Adipocyte (in vitro differentiated cells): ENCODE results near the gene RIN3.

Experiments
- DNase-seq: peaks from one replicate; pipeline ENCODE4 v3.0.0-alpha.2; 2015; ENCODE audit warnings: low read depth
- H3K27me3 ChIP-seq: replicated peaks from 2 replicates; pipeline ENCODE4 v1.7.0; 2013; ENCODE audit warnings: mild to moderate bottlenecking, low read length, moderate library complexity; ENCODE audit not compliant: control insufficient read depth, insufficient read depth
- H3K36me3 ChIP-seq: 2 replicates; pipeline ENCODE4 v1.7.0; 2013; ENCODE audit warnings: low read length, mild to moderate bottlenecking, moderate library complexity; ENCODE audit not compliant: control insufficient read depth, insufficient read depth, severe bottlenecking
- H3K4me1 ChIP-seq: 2 replicates; pipeline ENCODE4 v1.7.0; 2013; ENCODE audit warnings: mild to moderate bottlenecking, low read length, moderate library complexity; ENCODE audit not compliant: control insufficient read depth, insufficient read depth
- H3K4me3 ChIP-seq: 2 replicates; pipeline ENCODE4 v1.7.0; 2013; ENCODE audit warnings: mild to moderate bottlenecking, low read length, moderate library complexity
- H3K9ac ChIP-seq: 2 replicates; pipeline ENCODE4 v1.7.0; 2013; ENCODE audit warnings: mild to moderate bottlenecking, low read length, moderate library complexity
- H3K9me3 ChIP-seq: 2 replicates; pipeline ENCODE4 v1.7.0; 2013; ENCODE audit warnings: mild to moderate bottlenecking, low read length, moderate library complexity; ENCODE audit not compliant: control insufficient read depth

The RIN3 gene

DNA sequence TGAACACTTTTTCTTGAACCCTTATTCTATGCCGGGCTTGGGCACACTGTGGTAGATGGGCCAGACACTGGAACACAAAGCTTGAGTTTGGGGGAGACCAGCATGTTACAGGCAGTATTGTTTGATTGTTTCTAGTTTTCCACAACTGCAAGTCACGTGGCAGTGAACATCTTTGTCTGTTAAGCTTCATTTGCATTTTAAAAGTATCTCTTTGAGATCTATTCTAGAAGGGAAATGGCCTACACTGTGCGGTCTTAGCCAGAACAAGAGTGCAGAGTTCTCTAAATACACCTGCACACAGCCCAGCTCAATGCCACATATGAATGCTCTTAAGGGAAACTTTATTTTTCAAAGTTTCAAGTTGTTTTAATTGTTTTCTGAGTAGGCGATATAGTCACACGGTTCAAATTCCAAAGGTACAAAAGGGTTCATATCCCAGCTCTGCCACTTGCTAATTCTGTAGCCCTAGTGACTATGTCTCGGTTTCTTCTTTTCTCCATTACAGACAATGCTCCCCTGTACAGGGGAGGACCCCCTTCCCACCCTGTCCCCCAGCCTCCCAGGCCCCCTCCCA is 24.9 kb downstream of the RIN3 start:
- Histone ChIP-seq H3K9ac (no peak overlapping the region), H3K4me3 (no peak overlapping the region), H3K36me3 (no peaks in the 10 kb centered on the region), H3K9me3 (no peaks in the 10 kb centered on the region), H3K27me3 (no peaks in the 10 kb centered on the region), H3K4me1 (peaks cover 24% of the 10 kb centered on the region)
- DNase-seq = no peak

DNA sequence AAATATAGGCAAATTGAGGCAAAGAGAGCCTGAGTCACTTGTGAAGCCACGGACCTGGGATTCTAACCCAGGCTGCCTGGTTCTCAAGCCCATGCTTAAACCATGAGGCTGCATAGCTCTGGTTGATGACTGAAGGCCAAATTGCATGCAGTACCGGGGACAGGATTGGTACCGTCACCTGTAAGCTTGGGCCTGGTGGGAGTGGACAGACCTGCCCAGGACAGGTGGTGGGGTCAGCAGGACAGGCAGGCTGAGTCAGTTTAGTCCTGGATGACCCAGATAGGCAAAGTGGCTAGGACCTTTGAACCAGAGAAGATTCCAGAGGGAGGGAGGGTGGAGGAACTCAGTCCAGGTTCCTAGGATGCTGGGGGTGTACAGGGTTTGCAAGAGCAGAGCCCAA is 25.8 kb downstream of the RIN3 start:
- H3K4me3 ChIP-seq = no peak overlapping the region
- no peaks in the 10 kb centered on the region for H3K27me3 ChIP-seq
- no peaks in the 10 kb centered on the region for H3K9me3 ChIP-seq
- peaks cover 24% of the 10 kb centered on the region for H3K4me1 ChIP-seq
- no peak for DNase-seq
- H3K9ac ChIP-seq = peak overlapping the region; percentile 47
- H3K36me3 ChIP-seq = no peaks in the 10 kb centered on the region

DNA sequence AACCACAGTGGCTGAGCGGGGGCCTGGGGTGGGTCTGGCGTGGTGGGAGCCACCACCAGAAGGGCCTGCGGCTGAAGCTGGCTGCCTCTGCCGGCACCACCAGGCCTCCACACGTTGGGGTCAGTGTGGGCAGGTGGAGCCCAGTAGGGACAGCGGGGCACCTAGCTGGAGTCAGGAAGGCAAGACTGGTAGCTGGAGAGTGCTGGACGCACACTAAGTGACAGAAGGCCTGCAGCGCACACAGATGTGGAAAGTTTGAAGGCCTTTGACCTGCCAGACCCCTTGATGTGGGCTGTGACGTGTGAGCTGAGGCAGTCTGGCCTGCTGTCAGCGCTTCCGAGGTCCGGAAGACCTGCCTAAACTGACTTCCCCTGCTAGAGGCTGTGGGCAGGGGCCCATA is 26.3 kb downstream of the RIN3 start:
- H3K4me3 ChIP-seq = no peak overlapping the region
- no peaks in the 10 kb centered on the region for H3K9me3 ChIP-seq
- no peaks in the 10 kb centered on the region for H3K36me3 ChIP-seq
- no peak for DNase-seq
- H3K4me1 ChIP-seq = peaks cover 24% of the 10 kb centered on the region
- no peaks in the 10 kb centered on the region for H3K27me3 ChIP-seq
- peak overlapping the region; percentile 47 for H3K9ac ChIP-seq

DNA sequence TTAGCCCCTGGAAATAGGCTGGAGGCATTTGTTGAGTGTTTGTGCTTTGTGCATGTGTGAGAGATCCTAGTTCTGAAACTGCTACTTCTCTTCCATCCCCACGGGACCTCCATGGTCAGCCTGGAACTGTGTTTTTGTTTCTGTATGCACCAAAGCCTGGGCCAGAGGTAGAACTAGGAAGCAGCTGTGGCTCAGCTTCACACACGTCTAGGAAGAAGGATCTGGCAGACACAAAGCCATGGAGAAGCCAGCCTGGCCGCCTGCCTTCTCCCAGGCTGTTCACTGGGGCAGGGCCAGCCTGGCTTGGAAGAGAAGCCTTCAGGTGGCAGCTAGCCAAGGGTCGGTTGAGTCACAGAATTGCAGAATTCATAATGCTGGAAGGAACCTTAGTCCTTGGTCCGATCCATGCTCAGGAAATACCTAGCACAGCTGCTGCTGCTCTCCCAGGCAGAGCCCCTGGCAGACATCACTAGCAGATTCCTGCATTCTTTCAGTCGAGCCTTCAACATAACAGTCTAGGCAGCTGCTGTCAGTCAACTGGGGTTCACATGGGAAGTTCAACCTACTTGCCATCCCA is 27.0 kb downstream of the RIN3 start:
- Histone ChIP-seq H3K4me3 (peak overlapping the region; percentile 31), H3K4me1 (peaks cover 24% of the 10 kb centered on the region), H3K27me3 (no peaks in the 10 kb centered on the region), H3K9me3 (no peaks in the 10 kb centered on the region), H3K9ac (peak overlapping the region; percentile 47), H3K36me3 (no peaks in the 10 kb centered on the region)
- DNase-seq = peak; percentile 99

DNA sequence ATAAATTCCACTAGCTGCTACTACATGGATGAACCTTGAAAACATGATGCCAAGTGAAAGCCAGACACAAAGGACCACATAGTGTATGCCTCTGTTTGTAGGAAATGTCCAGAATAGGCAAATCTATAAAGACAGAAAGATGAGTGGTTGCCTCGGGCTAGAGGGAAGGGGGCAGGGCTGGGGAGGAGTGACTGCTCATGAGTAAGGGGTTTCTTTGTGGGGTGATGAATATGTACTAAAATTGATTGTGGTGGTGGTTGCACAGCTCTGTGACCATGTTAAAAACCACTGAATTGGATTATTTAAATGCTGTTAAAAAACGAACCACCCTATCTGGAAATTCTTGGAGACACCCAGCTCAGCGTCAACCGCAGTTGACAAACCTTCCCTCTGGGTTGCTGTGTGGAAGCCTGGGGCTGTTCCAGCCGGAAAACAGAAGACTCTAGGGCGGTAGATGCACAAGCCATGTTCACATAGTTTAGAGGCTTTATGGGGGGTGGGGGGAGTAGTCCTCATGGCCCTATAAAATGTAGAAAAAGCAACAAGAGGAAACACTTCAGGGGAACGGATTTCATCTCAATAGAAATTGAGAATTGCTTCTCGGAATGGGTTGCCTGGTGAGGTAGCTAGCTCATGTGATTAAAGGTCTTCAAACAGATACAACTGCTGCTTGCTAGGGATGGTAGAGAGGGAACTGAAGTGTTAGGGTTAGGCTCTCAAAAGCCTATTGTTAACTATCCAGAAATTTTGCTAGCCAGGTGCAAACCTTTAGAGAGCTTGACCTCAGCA is 29.4 kb downstream of the RIN3 start:
- Histone ChIP-seq H3K9ac (no peak overlapping the region), H3K4me3 (no peak overlapping the region), H3K4me1 (peaks cover 19% of the 10 kb centered on the region), H3K9me3 (no peaks in the 10 kb centered on the region), H3K36me3 (no peaks in the 10 kb centered on the region), H3K27me3 (no peaks in the 10 kb centered on the region)
- no peak for DNase-seq

DNA sequence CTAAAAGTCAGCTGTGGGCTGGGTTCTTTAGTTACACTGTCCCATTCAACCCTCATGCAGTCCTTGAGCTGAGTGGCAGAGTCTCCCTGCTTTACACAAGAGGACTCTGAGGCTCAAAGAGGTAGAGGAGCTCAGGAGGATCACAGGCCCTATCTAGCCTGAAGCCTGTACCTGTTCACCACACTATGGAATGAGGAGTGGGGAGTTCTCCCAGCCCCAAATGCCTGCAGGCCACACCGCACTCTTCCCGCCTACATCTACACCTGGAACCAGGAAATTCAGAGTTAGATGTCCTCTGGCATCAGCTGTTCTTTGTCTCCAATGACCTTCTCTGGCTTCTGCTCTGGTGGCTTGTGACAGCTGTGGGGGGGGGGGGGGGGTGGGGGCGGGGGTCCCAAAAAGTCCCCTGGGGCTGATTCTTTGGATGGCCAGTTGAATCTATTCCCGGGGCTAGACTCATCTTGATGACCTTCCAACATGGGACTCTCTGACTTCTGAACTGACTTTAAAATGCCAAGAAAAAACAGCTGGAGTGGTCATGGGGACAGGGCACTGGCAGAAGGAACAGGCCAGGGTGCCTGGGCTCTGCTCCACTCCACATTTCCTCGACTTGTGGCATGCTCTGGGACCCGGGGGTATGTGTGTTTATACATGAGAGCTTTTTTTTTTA is 30.6 kb downstream of the RIN3 start:
- no peaks in the 10 kb centered on the region for H3K9me3 ChIP-seq
- no peak for DNase-seq
- H3K4me1 ChIP-seq = peaks cover 19% of the 10 kb centered on the region
- H3K27me3 ChIP-seq = no peaks in the 10 kb centered on the region
- H3K36me3 ChIP-seq = no peaks in the 10 kb centered on the region
- no peak overlapping the region for H3K4me3 ChIP-seq
- H3K9ac ChIP-seq = no peak overlapping the region

DNA sequence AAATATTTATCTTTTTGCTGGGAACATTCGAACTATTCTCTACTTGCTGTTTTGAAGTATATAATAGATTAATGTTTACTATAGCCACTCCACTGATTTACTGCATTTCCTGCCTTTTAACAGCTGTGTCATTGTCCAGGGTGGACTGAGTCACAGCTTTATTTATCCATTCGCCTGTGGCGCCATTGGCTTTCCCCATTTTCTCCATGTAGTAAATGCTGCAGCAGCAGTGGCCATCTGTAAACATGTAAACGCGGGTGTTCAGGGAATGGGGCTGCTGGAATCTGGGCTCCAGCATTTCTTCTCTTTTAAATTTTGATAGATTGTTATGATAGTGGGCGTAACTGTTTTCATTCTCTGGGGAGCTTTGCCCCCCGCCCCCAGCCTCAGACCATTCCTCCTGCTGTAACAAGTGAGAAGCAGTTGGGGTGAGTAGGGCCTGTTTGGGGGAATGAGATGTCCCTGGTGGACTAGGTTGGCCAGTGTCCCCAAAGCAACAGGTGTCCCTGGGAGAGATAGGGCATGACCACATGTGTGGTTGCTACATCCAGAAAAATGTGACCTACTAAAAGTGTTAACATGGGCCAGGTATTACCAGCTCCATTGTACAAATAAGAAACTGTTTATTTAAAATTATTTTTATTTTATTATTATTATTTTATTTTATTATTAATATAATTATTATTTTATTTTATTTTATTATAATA is 32.9 kb downstream of the RIN3 start:
- H3K4me3 ChIP-seq = no peak overlapping the region
- no peaks in the 10 kb centered on the region for H3K36me3 ChIP-seq
- no peaks in the 10 kb centered on the region for H3K27me3 ChIP-seq
- no peaks in the 10 kb centered on the region for H3K9me3 ChIP-seq
- no peak for DNase-seq
- peaks cover 11% of the 10 kb centered on the region for H3K4me1 ChIP-seq
- H3K9ac ChIP-seq = no peak overlapping the region

DNA sequence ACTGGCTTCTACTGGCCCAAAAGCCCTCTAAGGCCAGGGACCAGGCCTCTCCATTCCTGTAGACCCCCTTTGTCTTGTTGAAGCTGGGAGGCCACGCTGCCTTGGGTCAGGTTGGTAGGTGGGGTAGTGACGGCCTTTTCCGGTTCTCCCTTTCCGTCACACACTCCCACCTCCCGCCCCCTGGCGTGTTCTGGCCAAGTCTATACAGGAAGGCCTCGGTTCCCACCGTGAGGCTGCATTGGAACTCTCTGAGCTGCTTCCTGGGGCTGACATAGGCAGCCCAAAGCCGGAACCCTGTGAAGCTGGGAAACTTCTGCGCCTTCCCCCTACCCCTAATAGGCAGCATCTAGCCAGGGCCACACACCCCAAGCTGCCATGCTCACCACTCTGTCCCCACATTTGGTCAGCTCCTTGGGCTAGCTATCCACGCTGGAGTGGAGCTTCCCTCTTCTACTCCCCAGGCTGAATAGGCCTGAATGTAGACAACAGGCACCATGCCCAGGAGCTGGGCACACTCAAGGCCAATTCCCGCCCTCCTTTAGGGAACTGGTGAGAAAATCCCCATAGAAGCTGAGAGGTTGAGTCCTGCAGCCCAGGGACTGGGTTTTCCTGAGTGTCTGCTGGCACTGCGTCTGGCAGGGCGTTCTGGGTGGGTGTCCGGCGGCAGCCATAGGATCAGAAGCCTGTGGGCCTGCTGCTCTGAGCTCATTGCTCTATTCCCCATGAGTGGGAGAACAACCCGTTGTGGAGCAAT is 35.7 kb downstream of the RIN3 start:
- H3K4me3 ChIP-seq = no peak overlapping the region
- no peak for DNase-seq
- H3K9ac ChIP-seq = no peak overlapping the region
- no peaks in the 10 kb centered on the region for H3K36me3 ChIP-seq
- no peaks in the 10 kb centered on the region for H3K27me3 ChIP-seq
- no peaks in the 10 kb centered on the region for H3K9me3 ChIP-seq
- H3K4me1 ChIP-seq = peaks cover 24% of the 10 kb centered on the region

DNA sequence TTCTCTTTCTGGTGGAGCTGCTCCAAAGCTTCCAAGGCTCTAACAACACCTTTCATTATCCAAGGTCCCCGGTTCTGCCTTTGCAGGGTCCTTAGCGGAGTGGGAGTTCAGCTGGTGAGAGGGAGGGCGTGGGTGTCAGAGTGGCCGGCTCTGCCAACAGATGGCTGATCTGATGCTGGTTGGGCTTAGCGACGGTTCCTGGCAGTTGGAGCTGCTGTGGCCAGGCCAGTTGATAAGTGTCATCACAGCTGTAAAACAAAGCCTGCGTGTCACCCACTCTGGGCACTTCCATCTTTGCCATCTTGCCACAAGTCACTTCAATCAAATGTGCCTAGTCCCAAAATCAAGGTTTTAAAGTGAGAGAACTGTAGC is 36.3 kb downstream of the RIN3 start:
- Histone ChIP-seq H3K9ac (no peak overlapping the region), H3K27me3 (no peaks in the 10 kb centered on the region), H3K36me3 (no peaks in the 10 kb centered on the region), H3K4me1 (peaks cover 25% of the 10 kb centered on the region), H3K4me3 (no peak overlapping the region), H3K9me3 (no peaks in the 10 kb centered on the region)
- no peak for DNase-seq

DNA sequence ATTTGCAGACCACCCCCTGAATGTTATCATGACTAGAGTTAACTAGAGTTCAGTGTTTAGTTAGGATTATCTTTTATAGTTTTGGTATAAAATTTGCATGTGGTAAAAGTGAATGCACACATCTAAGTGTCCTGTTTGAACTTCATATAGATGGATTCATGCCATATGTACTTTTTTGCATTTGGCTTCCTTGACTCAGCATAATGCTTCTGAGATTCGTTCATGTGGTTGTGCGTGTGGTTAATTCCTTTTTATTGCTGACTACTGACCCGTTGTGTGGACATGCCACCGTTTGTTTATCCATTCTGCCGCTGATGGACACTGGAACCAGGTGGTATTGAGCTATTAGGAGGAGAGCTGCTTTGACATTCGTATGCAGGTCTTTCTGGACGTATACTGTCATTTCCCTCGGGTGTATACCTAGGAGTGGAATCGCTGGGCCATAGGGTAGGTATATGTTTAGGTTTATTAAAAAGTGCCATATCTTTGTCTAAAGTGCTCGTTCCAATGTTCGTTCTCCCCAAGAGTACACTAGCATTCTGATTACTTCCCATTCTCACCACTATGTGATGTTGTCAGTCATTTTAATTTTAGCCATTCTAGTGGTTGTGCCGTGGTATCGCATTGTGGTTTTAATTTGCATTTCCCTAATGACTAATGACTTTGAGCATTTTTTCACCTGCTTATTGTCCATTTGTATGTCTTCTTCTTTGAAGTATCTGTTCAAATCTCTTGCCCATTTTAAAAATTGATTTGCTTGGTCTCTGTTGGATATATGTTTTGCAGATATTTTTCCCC is 37.7 kb downstream of the RIN3 start:
- Histone ChIP-seq H3K4me3 (no peak overlapping the region), H3K9ac (no peak overlapping the region), H3K9me3 (no peaks in the 10 kb centered on the region), H3K4me1 (peaks cover 25% of the 10 kb centered on the region), H3K27me3 (no peaks in the 10 kb centered on the region), H3K36me3 (peaks cover 4% of the 10 kb centered on the region)
- DNase-seq = no peak
